ENCODE measurements around the gene LRRC1.

GRCh38 chr6:53831936-53832660, 37.3 kb downstream of the LRRC1 start:
- TF ChIP-seq ZNF607 (CRISPR knock-in tag; IDR thresholded peaks at IDR 0.05; ENCODE audit: borderline replicate concordance) (no peak), ATF7 (IDR thresholded peaks at IDR 0.05) (no peak), ATF7 (CRISPR knock-in tag; IDR thresholded peaks at IDR 0.05) (no peak), EED (CRISPR knock-in tag; IDR thresholded peaks at IDR 0.05) (no peak), UBTF (CRISPR knock-in tag; IDR thresholded peaks at IDR 0.05) (no peak), ZNF720 (CRISPR knock-in tag; IDR thresholded peaks at IDR 0.05) (no peak), CTCF (CRISPR knock-in tag; IDR thresholded peaks at IDR 0.05) (no peak), FOXA1 (IDR thresholded peaks at IDR 0.05) (no peak), FOXA1 (CRISPR knock-in tag; IDR thresholded peaks at IDR 0.05) (no peak), YEATS4 (CRISPR knock-in tag; IDR thresholded peaks at IDR 0.05; ENCODE audit: borderline replicate concordance) (no peak), TFE3 (CRISPR knock-in tag; IDR thresholded peaks at IDR 0.05) (no peak), RNF2 (conservative IDR thresholded peaks at IDR 0.05; ENCODE audit: low read depth) (no peak), MAFF (IDR thresholded peaks at IDR 0.05; ENCODE audit: low read depth, low read length) (no peak), ZNF253 (CRISPR knock-in tag; IDR thresholded peaks at IDR 0.05; ENCODE audit: borderline replicate concordance) (no peak)

Data from HepG2 (cell line).